Measurements from ENCODE around the gene HMGN1. TPM values are rescaled to one million over a fixed set of nuclear protein-coding genes. Genes with fewer than 3 reads are reported as not detected.

HMGN1 gene
- total RNA-seq, 1 experiment from 2014 or later, result 293 TPM

DNA sequence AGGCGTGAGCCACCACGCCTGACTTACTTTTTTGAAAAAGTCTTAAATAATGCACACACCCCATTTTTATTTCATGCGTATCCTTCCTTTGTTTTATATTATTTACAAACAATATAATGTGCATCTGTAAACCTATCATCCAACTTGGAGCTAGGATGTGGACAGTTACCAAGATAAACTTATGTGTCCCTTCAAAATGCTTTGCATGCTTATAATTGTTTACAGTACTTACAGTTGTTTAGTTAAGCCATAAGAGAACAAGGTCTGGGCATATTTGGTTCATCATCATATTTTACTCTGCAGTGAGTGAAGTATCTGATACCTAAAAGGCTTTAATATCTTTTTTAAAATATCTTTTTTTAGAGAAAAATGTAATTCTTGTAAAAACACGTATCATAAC is 16.1 kb upstream of the HMGN1 start:
- H3K4me1 ChIP-seq (ENCODE audit: control insufficient read depth, insufficient read depth, low read length), result no peaks in the 10 kb centered on the region
- TF ChIP-seq POLR2AphosphoS5 (IDR thresholded peaks at IDR 0.05; ENCODE audit: low read depth, low read length) (no peak), TCF7L2 (IDR thresholded peaks at IDR 0.05; ENCODE audit: low read depth, low read length) (no peak), SIN3A (IDR thresholded peaks at IDR 0.05; ENCODE audit: borderline replicate concordance, insufficient read depth, low read depth, low read length) (no peak)
- TF ChIP-seq, protein P1, sequence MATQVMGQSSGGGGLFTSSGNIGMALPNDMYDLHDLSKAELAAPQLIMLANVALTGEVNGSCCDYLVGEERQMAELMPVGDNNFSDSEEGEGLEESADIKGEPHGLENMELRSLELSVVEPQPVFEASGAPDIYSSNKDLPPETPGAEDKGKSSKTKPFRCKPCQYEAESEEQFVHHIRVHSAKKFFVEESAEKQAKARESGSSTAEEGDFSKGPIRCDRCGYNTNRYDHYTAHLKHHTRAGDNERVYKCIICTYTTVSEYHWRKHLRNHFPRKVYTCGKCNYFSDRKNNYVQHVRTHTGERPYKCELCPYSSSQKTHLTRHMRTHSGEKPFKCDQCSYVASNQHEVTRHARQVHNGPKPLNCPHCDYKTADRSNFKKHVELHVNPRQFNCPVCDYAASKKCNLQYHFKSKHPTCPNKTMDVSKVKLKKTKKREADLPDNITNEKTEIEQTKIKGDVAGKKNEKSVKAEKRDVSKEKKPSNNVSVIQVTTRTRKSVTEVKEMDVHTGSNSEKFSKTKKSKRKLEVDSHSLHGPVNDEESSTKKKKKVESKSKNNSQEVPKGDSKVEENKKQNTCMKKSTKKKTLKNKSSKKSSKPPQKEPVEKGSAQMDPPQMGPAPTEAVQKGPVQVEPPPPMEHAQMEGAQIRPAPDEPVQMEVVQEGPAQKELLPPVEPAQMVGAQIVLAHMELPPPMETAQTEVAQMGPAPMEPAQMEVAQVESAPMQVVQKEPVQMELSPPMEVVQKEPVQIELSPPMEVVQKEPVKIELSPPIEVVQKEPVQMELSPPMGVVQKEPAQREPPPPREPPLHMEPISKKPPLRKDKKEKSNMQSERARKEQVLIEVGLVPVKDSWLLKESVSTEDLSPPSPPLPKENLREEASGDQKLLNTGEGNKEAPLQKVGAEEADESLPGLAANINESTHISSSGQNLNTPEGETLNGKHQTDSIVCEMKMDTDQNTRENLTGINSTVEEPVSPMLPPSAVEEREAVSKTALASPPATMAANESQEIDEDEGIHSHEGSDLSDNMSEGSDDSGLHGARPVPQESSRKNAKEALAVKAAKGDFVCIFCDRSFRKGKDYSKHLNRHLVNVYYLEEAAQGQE (IDR thresholded peaks at IDR 0.05; ENCODE audit: insufficient read depth in 1 of 2, low read depth in 2 of 2, low read length in 1 of 2), result no peak
- TF ChIP-seq, protein P2, sequence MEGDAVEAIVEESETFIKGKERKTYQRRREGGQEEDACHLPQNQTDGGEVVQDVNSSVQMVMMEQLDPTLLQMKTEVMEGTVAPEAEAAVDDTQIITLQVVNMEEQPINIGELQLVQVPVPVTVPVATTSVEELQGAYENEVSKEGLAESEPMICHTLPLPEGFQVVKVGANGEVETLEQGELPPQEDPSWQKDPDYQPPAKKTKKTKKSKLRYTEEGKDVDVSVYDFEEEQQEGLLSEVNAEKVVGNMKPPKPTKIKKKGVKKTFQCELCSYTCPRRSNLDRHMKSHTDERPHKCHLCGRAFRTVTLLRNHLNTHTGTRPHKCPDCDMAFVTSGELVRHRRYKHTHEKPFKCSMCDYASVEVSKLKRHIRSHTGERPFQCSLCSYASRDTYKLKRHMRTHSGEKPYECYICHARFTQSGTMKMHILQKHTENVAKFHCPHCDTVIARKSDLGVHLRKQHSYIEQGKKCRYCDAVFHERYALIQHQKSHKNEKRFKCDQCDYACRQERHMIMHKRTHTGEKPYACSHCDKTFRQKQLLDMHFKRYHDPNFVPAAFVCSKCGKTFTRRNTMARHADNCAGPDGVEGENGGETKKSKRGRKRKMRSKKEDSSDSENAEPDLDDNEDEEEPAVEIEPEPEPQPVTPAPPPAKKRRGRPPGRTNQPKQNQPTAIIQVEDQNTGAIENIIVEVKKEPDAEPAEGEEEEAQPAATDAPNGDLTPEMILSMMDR (IDR thresholded peaks at IDR 0.05), result no peak
- in situ Hi-C loops (cut with HindIII; ENCODE audit: low pct_unique_long_range_greater_than_20kb, low sequenced_read_pairs), result no loop called here
- ChIA-PET CTCF (no interaction called here), POLR2A (no interaction called here)
- no peaks in the 10 kb centered on the region for H3K36me3 ChIP-seq (ENCODE audit: control insufficient read depth, insufficient read depth, low read length)
- no peaks in the 10 kb centered on the region for H3K9me3 ChIP-seq (ENCODE audit: control insufficient read depth, insufficient read depth, low read depth, low read length)
- no peaks in the 10 kb centered on the region for H3K27me3 ChIP-seq (ENCODE audit: control insufficient read depth, insufficient read depth, low read length)
- intact Hi-C loops (cut with micrococcal nuclease; ENCODE audit: unreplicated experiment), result no loop called here
- no TSS peak for BruUV-seq (replicated peaks)
- ATAC-seq (no peak), DNase-seq (ENCODE audit: low read depth, low spot score) (no peak)
- no peak overlapping the region for H3K4me3 ChIP-seq (ENCODE audit: low read depth in 2 of 2, low read length in 2 of 2)
- H3K27ac ChIP-seq (ENCODE audit: low read length), result no peak overlapping the region

DNA sequence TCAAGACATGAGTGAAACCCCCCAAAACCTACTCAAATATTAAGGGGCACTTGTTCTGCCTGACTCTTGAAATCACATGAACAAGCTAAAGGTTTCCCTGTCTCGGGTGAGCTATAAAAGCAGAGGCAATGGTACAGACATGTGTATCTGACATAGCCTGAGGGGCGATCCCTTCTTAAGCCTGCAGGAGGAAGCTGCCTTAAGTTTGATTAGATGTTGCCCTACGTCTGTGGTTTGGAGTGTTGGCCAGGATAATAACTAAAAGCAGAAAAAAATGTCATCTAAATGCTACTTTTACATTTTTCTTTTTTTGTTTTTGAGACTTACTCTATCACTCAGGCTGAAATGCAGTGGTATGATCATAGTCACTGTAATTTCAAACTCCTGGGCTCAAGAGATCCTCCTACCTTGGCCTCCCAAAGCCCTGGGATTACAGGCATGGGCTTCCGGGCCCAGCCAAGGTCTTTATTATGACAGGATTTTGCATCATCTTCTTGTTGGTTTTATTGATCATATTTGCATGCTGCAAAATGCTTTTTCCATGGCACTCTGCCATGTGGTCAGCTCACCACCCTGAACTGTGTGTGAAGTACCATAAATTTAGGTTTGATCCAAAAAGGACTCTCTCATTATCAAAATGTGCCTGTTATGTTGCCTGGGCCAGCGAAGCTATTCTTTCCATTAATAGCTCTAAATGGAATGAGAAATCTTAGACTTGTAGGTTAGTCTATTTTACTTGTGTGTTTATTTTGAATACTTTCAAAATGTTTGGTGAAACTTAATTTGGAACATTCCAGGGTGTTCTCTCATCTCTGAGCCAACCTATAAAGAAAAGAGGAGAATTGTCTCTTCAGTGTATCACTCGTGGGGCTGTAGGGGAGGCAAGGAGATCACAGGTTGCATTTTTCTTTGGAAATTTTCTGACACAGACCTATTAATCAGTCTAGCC is 15.0 kb upstream of the HMGN1 start:
- TF ChIP-seq, protein P1 (IDR thresholded peaks at IDR 0.05; ENCODE audit: insufficient read depth in 1 of 2, low read depth in 2 of 2, low read length in 1 of 2), result no peak
- no peak for TF ChIP-seq POLR2AphosphoS5 (IDR thresholded peaks at IDR 0.05; ENCODE audit: low read depth, low read length)
- TF ChIP-seq, protein P2 (IDR thresholded peaks at IDR 0.05), result no peak

More for the DNA sequence above, 15.0 kb upstream of the HMGN1 start:
- Histone ChIP-seq H3K36me3 (ENCODE audit: control insufficient read depth, insufficient read depth, low read length) (no peaks in the 10 kb centered on the region), H3K4me3 (ENCODE audit: low read depth in 2 of 2, low read length in 2 of 2) (no peak overlapping the region), H3K9me3 (ENCODE audit: control insufficient read depth, insufficient read depth, low read depth, low read length) (no peaks in the 10 kb centered on the region), H3K27ac (ENCODE audit: low read length) (no peak overlapping the region), H3K4me1 (ENCODE audit: control insufficient read depth, insufficient read depth, low read length) (no peaks in the 10 kb centered on the region), H3K27me3 (ENCODE audit: control insufficient read depth, insufficient read depth, low read length) (no peaks in the 10 kb centered on the region)
- in situ Hi-C loops (cut with HindIII; ENCODE audit: low pct_unique_long_range_greater_than_20kb, low sequenced_read_pairs), result no loop called here
- no peak for ATAC-seq
- ChIA-PET POLR2A (no interaction called here), CTCF (no interaction called here)
- BruUV-seq (replicated peaks), result no TSS peak
- intact Hi-C loops (cut with micrococcal nuclease; ENCODE audit: unreplicated experiment), result no loop called here
- no peak for DNase-seq (ENCODE audit: low read depth, low spot score)

Data from Panc1 (cell line).